Ishikawa (cell line): Measurements from ENCODE around the gene TBC1D24.

Experiments
- CEBPB ChIP-seq: IDR thresholded peaks from 2 replicates; pipeline ENCODE4 v1.6.1; 2012
- CREB1 ChIP-seq: IDR thresholded peaks from 2 replicates; pipeline ENCODE4 v1.6.1; 2012; ENCODE audit warnings: low read depth
- EGR1 ChIP-seq: IDR thresholded peaks from 2 replicates; pipeline ENCODE4 v1.6.1; 2012
- EP300 ChIP-seq: IDR thresholded peaks from 2 replicates; pipeline ENCODE4 v1.6.1; 2012; ENCODE audit warnings: borderline replicate concordance
- FOXM1 ChIP-seq: IDR thresholded peaks from 2 replicates; pipeline ENCODE4 v1.6.1; 2012; ENCODE audit warnings: low read depth, borderline replicate concordance
- NFIC ChIP-seq: IDR thresholded peaks from 2 replicates; pipeline ENCODE4 v1.6.1; 2012
- RAD21 ChIP-seq: IDR thresholded peaks from 2 replicates; pipeline ENCODE4 v1.6.1; 2012; ENCODE audit warnings: low read depth
- TAF1 ChIP-seq: IDR thresholded peaks from 2 replicates; pipeline ENCODE4 v1.6.1; 2012; ENCODE audit warnings: low read depth, mild to moderate bottlenecking
- TCF12 ChIP-seq: IDR thresholded peaks from 2 replicates; pipeline ENCODE4 v1.6.1; 2012; ENCODE audit warnings: low read depth
- TEAD4 ChIP-seq: IDR thresholded peaks from 2 replicates; pipeline ENCODE4 v1.6.1; 2012
- YY1 ChIP-seq: IDR thresholded peaks from 2 replicates; pipeline ENCODE4 v1.6.1; 2012; ENCODE audit warnings: low read depth
- ZBTB7A ChIP-seq: IDR thresholded peaks from 2 replicates; pipeline ENCODE4 v1.6.1; 2012; ENCODE audit warnings: low read depth
- TF ChIP-seq, protein P1 (sequence below): IDR thresholded peaks from 2 replicates; pipeline ENCODE4 v1.6.1; 2012
- TF ChIP-seq, protein P2 (sequence below): IDR thresholded peaks from 2 replicates; pipeline ENCODE4 v1.6.1; 2012
- TF ChIP-seq, protein P3 (sequence below): IDR thresholded peaks from 2 replicates; pipeline ENCODE4 v1.6.1; 2012; ENCODE audit warnings: low read depth, mild to moderate bottlenecking

The TBC1D24 gene

GRCh38 chr16:2471016-2471652, 3.8 kb upstream of the TBC1D24 start, which contains the start of gene NTN3:
TSS of gene NTN3 (plus strand) at chr16:2471297. CDS start at chr16:2471702, 405 bp downstream.
- TF ChIP-seq, protein P1, sequence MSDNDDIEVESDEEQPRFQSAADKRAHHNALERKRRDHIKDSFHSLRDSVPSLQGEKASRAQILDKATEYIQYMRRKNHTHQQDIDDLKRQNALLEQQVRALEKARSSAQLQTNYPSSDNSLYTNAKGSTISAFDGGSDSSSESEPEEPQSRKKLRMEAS = no peak
- no peak for TF ChIP-seq CREB1
- TF ChIP-seq TAF1 = no peak
- TF ChIP-seq RAD21 = no peak
- no peak for TF ChIP-seq NFIC
- TF ChIP-seq, protein P2, sequence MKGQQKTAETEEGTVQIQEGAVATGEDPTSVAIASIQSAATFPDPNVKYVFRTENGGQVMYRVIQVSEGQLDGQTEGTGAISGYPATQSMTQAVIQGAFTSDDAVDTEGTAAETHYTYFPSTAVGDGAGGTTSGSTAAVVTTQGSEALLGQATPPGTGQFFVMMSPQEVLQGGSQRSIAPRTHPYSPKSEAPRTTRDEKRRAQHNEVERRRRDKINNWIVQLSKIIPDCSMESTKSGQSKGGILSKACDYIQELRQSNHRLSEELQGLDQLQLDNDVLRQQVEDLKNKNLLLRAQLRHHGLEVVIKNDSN = no peak
- 0 out of 2 replicates have a peak, but pooled peaks have one; percentile 8 for TF ChIP-seq TEAD4
- TF ChIP-seq EP300 = no peak
- TF ChIP-seq FOXM1 = no peak
- TF ChIP-seq YY1 = no peak
- TF ChIP-seq ZBTB7A = peak; percentile 24; the same call in 1 of the 2 replicates
- no peak for TF ChIP-seq CEBPB
- TF ChIP-seq EGR1 = peak; percentile 54; the same call in 1 of the 2 replicates
- TF ChIP-seq TCF12 = no peak
- TF ChIP-seq, protein P3, sequence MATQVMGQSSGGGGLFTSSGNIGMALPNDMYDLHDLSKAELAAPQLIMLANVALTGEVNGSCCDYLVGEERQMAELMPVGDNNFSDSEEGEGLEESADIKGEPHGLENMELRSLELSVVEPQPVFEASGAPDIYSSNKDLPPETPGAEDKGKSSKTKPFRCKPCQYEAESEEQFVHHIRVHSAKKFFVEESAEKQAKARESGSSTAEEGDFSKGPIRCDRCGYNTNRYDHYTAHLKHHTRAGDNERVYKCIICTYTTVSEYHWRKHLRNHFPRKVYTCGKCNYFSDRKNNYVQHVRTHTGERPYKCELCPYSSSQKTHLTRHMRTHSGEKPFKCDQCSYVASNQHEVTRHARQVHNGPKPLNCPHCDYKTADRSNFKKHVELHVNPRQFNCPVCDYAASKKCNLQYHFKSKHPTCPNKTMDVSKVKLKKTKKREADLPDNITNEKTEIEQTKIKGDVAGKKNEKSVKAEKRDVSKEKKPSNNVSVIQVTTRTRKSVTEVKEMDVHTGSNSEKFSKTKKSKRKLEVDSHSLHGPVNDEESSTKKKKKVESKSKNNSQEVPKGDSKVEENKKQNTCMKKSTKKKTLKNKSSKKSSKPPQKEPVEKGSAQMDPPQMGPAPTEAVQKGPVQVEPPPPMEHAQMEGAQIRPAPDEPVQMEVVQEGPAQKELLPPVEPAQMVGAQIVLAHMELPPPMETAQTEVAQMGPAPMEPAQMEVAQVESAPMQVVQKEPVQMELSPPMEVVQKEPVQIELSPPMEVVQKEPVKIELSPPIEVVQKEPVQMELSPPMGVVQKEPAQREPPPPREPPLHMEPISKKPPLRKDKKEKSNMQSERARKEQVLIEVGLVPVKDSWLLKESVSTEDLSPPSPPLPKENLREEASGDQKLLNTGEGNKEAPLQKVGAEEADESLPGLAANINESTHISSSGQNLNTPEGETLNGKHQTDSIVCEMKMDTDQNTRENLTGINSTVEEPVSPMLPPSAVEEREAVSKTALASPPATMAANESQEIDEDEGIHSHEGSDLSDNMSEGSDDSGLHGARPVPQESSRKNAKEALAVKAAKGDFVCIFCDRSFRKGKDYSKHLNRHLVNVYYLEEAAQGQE = no peak

- TF ChIP-seq, protein P1 = peak; percentile 84
- TF ChIP-seq RAD21 (no peak), FOXM1 (no peak), TEAD4 (no peak), EP300 (no peak)
Observed at GRCh38 chr16:2471653-2472487, 3.1 kb upstream of the TBC1D24 start.

DNA sequence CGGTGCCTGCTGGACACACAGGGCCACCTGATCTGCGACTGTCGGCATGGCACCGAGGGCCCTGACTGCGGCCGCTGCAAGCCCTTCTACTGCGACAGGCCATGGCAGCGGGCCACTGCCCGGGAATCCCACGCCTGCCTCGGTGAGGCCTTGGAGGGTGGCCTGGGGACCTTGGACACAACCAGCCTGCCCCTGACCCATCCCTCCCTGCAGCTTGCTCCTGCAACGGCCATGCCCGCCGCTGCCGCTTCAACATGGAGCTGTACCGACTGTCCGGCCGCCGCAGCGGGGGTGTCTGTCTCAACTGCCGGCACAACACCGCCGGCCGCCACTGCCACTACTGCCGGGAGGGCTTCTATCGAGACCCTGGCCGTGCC, 2.5 kb upstream of the TBC1D24 start:
- TF ChIP-seq TAF1 = no peak
- TF ChIP-seq, protein P1 = no peak
- TF ChIP-seq RAD21 = no peak
- no peak for TF ChIP-seq CEBPB
- no peak for TF ChIP-seq TEAD4
- no peak for TF ChIP-seq EP300
- no peak for TF ChIP-seq ZBTB7A
- TF ChIP-seq, protein P2 = no peak
- TF ChIP-seq EGR1 = no peak
- no peak for TF ChIP-seq NFIC
- TF ChIP-seq, protein P3 = no peak
- no peak for TF ChIP-seq TCF12
- TF ChIP-seq YY1 = no peak
- no peak for TF ChIP-seq FOXM1
- TF ChIP-seq CREB1 = no peak

GRCh38 chr16:2472885-2473445, 2.0 kb upstream of the TBC1D24 start:
- TF ChIP-seq YY1 (no peak), NFIC (no peak), TEAD4 (no peak)
- TF ChIP-seq, protein P2 = no peak
- TF ChIP-seq, protein P3 = no peak
